Measurements from ENCODE around the gene PCSK1N.

DNA sequence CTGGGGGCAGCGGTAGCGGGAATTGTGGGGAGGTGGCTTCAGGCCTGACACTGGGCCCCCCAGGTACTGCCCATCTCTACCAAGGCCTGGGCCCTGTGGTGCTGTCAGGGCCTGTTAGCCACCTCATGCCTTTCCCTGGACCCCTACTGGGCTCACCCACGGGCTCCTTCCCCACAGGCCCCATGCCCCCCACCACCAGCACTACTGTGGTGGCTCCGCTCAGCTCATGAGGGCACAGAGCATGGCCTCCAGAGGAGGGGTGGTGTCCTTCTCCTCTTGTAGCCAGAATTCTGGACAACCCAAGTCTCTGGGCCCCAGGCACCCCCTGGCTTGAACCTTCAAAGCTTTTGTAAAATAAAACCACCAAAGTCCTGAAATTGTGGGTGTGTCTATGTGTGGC, 41.5 kb downstream of the PCSK1N start:
- TF ChIP-seq, protein P1, sequence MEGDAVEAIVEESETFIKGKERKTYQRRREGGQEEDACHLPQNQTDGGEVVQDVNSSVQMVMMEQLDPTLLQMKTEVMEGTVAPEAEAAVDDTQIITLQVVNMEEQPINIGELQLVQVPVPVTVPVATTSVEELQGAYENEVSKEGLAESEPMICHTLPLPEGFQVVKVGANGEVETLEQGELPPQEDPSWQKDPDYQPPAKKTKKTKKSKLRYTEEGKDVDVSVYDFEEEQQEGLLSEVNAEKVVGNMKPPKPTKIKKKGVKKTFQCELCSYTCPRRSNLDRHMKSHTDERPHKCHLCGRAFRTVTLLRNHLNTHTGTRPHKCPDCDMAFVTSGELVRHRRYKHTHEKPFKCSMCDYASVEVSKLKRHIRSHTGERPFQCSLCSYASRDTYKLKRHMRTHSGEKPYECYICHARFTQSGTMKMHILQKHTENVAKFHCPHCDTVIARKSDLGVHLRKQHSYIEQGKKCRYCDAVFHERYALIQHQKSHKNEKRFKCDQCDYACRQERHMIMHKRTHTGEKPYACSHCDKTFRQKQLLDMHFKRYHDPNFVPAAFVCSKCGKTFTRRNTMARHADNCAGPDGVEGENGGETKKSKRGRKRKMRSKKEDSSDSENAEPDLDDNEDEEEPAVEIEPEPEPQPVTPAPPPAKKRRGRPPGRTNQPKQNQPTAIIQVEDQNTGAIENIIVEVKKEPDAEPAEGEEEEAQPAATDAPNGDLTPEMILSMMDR (IDR thresholded peaks at IDR 0.05; ENCODE audit: insufficient read depth, low read length, poor library complexity, severe bottlenecking), result no peak
- TF ChIP-seq EZH2phosphoT487 (conservative IDR thresholded peaks at IDR 0.05; ENCODE audit: low read length), result no peak

Measured in SU-DHL-6 (cell line).